GM23338 (cell line): ENCODE results near the gene NPSR1. TPM values are rescaled to one million over a fixed set of nuclear protein-coding genes. Genes with fewer than 3 reads are reported as not detected.

Source experiments
- ATAC-seq: fragments of 200-7000 bp; cut with Tn5 transposase; 3 replicates; pipeline ENCODE4 v1.9.1; 2020
- DNase-seq: peaks from one replicate; pipeline ENCODE4 v3.0.0-alpha.2; 2015; ENCODE audit warnings: low spot score
- H2AFZ ChIP-seq: fragments of 200-600 bp; sonication (generic); 2 replicates; pipeline ENCODE4 v1.8.0; 2016; ENCODE audit warnings: antibody characterized with exemption, mild to moderate bottlenecking, moderate library complexity
- H3F3A ChIP-seq: fragments of 200-600 bp; sonication (generic); replicated peaks from 2 replicates; pipeline ENCODE4 v1.8.0; 2017; ENCODE audit warnings: antibody characterized with exemption, mixed run types, low read depth
- H3K27ac ChIP-seq: fragments of 200-600 bp; sonication (generic); 2 replicates; pipeline ENCODE4 v1.6.1; 2016; ENCODE audit warnings: low read depth
- H3K27me3 ChIP-seq: fragments of 200-600 bp; sonication (generic); 2 replicates; pipeline ENCODE4 v1.8.0; 2016; ENCODE audit warnings: mild to moderate bottlenecking, mixed run types, moderate library complexity; ENCODE audit not compliant: insufficient read depth
- H3K36me3 ChIP-seq: fragments of 200-600 bp; sonication (generic); 2 replicates; pipeline ENCODE4 v1.8.0; 2016; ENCODE audit warnings: mild to moderate bottlenecking; ENCODE audit not compliant: insufficient read depth
- H3K4me1 ChIP-seq: fragments of 200-600 bp; sonication (generic); 2 replicates; pipeline ENCODE4 v1.8.0; 2016; ENCODE audit warnings: mild to moderate bottlenecking, moderate library complexity; ENCODE audit not compliant: insufficient read depth
- H3K4me2 ChIP-seq: fragments of 200-600 bp; sonication (generic); 2 replicates; pipeline ENCODE4 v1.7.1; 2017; ENCODE audit warnings: mixed run types
- H3K4me3 ChIP-seq: fragments of 200-600 bp; sonication (generic); 2 replicates; pipeline ENCODE4 v1.6.1; 2016; ENCODE audit warnings: mixed run types
- H3K79me2 ChIP-seq: fragments of 200-600 bp; sonication (generic); replicated peaks from 2 replicates; pipeline ENCODE4 v1.8.0; 2017; ENCODE audit warnings: mild to moderate bottlenecking; ENCODE audit not compliant: insufficient read depth
- H3K9me2 ChIP-seq: fragments of 200-600 bp; sonication (generic); 2 replicates; pipeline ENCODE4 v1.8.0; 2017; ENCODE audit not compliant: insufficient read depth
- H4K20me1 ChIP-seq: fragments of 200-600 bp; sonication (generic); replicated peaks from 2 replicates; pipeline ENCODE4 v1.8.0; 2017; ENCODE audit warnings: mild to moderate bottlenecking; ENCODE audit not compliant: insufficient read depth
- H3K27ac Mint-ChIP-seq: 2 replicates; pipeline ENCODE4 v1.8.0; 2020; ENCODE audit warnings: inconsistent platforms, mild to moderate bottlenecking, moderate library complexity, mixed read lengths
- H3K27me3 Mint-ChIP-seq: 3 replicates; pipeline ENCODE4 v1.8.0; 2022; ENCODE audit warnings: low read depth, mild to moderate bottlenecking, moderate library complexity, mixed read lengths, inconsistent platforms; ENCODE audit not compliant: insufficient read depth, poor library complexity
- H3K36me3 Mint-ChIP-seq: 3 replicates; pipeline ENCODE4 v1.8.0; 2021; ENCODE audit warnings: low read depth, mild to moderate bottlenecking, inconsistent platforms, moderate library complexity, mixed read lengths
- H3K4me1 Mint-ChIP-seq: 3 replicates; pipeline ENCODE4 v1.8.0; 2020; ENCODE audit warnings: mild to moderate bottlenecking, inconsistent platforms, mixed read lengths
- H3K4me3 Mint-ChIP-seq: 3 replicates; pipeline ENCODE4 v1.8.0; 2021; ENCODE audit warnings: moderate library complexity, mild to moderate bottlenecking, inconsistent platforms, mixed read lengths
- H3K9me3 Mint-ChIP-seq: 3 replicates; pipeline ENCODE4 v1.8.0; 2020; ENCODE audit warnings: moderate library complexity, mild to moderate bottlenecking, inconsistent platforms, mixed read lengths
- CREB1 ChIP-seq: fragments of 250-450 bp; sonication (Bioruptor Pico); IDR thresholded peaks from 2 replicates; pipeline ENCODE4 v1.5.0; 2020; ENCODE audit warnings: low read depth, mild to moderate bottlenecking, moderate library complexity
- CTCF ChIP-seq, 2 experiments: fragments of 200-600 bp in 1 of 2; sonication (generic) in 1 of 2; conservative IDR thresholded peaks; 2 replicates each; pipeline versions ENCODE4 v1.5.1 to v1.6.1; 2016 to 2017; ENCODE audit warnings: antibody characterized with exemption in 2 of 2, low read depth in 2 of 2, mild to moderate bottlenecking in 2 of 2, moderate library complexity in 1 of 2
- ETS1 ChIP-seq: IDR thresholded peaks from 2 replicates; pipeline ENCODE4 v1.6.1; 2016; ENCODE audit warnings: antibody characterized with exemption
- EZH2 ChIP-seq: fragments of 200-600 bp; sonication (generic); IDR thresholded peaks from one replicate; pipeline ENCODE4 v1.8.0; 2017; ENCODE audit warnings: antibody characterized with exemption, mild to moderate bottlenecking, low read depth; ENCODE audit not compliant: unreplicated experiment
- JUNB ChIP-seq: IDR thresholded peaks from one replicate; pipeline ENCODE4 v1.6.1; 2016; ENCODE audit warnings: antibody characterized with exemption; ENCODE audit not compliant: unreplicated experiment
- NANOG ChIP-seq: IDR thresholded peaks from 2 replicates; pipeline ENCODE4 v1.6.1; 2016; ENCODE audit warnings: antibody characterized with exemption, borderline replicate concordance
- POLR2AphosphoS5 ChIP-seq: IDR thresholded peaks from 2 replicates; pipeline ENCODE4 v1.6.1; 2016; ENCODE audit warnings: antibody characterized with exemption, low read depth
- REST ChIP-seq: IDR thresholded peaks from one replicate; pipeline ENCODE4 v1.6.1; 2018; ENCODE audit warnings: antibody characterized with exemption; ENCODE audit not compliant: unreplicated experiment
- STAT1 ChIP-seq: IDR thresholded peaks from one replicate; pipeline ENCODE4 v1.6.1; 2016; ENCODE audit warnings: antibody characterized with exemption; ENCODE audit not compliant: unreplicated experiment
- ZNF114 ChIP-seq: fragments of 250-450 bp; sonication (Bioruptor Pico); IDR thresholded peaks from 2 replicates; pipeline ENCODE4 v1.5.0; 2020; ENCODE audit warnings: mild to moderate bottlenecking, moderate library complexity
- ZNF331 ChIP-seq: fragments of 250-450 bp; sonication (Bioruptor Pico); IDR thresholded peaks from 2 replicates; pipeline ENCODE4 v1.5.0; 2020; ENCODE audit warnings: low read depth, mild to moderate bottlenecking, moderate library complexity
- ZNF462 ChIP-seq: fragments of 250-450 bp; sonication (Bioruptor Pico); IDR thresholded peaks from 2 replicates; pipeline ENCODE4 v1.5.0; 2020; ENCODE audit warnings: mild to moderate bottlenecking, moderate library complexity
- polyA plus RNA-seq: library from polyadenylated mRNA; unstranded; fragments of >200 nt; fragmentation: Nextera tagmentation; extraction: Ambion mirVana; gene quantifications from 2 replicates; pipeline ENCODE4 v1.2.1, GENCODE V29; 2016
- total RNA-seq: library from RNA; depleted of rRNA; stranded (reverse); fragments of >200 nt; shearing (Covaris generic); gene quantifications from 2 replicates; pipeline ENCODE4 v1.2.3, GENCODE V29; 2014

Gene NPSR1
- total and polyA plus RNA-seq, 2 experiments from 2014 or later, result not detected

GRCh38 chr7:34755008-34755407 lies 97.0 kb downstream of the NPSR1 start:
- Histone ChIP-seq H3F3A (no peaks in the 10 kb centered on the region), H3K4me2 (no peak overlapping the region), H3K79me2 (no peaks in the 10 kb centered on the region), H3K9me2 (no peaks in the 10 kb centered on the region), H2AFZ (no peak overlapping the region), H3K27me3 (no peaks in the 10 kb centered on the region), H3K36me3 (no peaks in the 10 kb centered on the region), H3K4me3 (no peak overlapping the region), H3K27ac (no peak overlapping the region), H3K4me1 (no peaks in the 10 kb centered on the region), H4K20me1 (no peaks in the 10 kb centered on the region)
- Mint-ChIP-seq H3K4me3 (no peak overlapping the region), H3K27ac (no peak overlapping the region), H3K36me3 (no peaks in the 10 kb centered on the region), H3K4me1 (peaks cover 7% of the 10 kb centered on the region; the same call in 2 of the 3 replicates), H3K27me3 (no peaks in the 10 kb centered on the region), H3K9me3 (no peaks in the 10 kb centered on the region)
- TF ChIP-seq ETS1 (no peak), CREB1 (no peak), REST (no peak), CTCF (conservative IDR thresholded peaks at IDR 0.05; ENCODE audit: low read depth in 2 of 2) (no peak), JUNB (no peak), ZNF331 (no peak), NANOG (no peak), STAT1 (no peak), ZNF462 (CRISPR knock-in tag) (no peak), ZNF114 (CRISPR knock-in tag) (no peak), EZH2 (no peak), POLR2AphosphoS5 (no peak)
- ATAC-seq (no peak), DNase-seq (no peak)
